SK-N-MC (cell line): ENCODE measurements around the gene GTSE1.
A peak's percentile ranks its signal among the peaks of the same experiment; 100 is the strongest.
"Not testable (repeated sequence)": the region's sequence is repeated elsewhere in the genome, so short reads cannot be mapped to it uniquely, and the experiment has no call there.

ENCODE experiments used
- DNase-seq: peaks from one replicate; pipeline ENCODE4 v3.0.0-alpha.2; 2011; ENCODE audit warnings: low read depth, low spot score
- H3K27ac ChIP-seq: fragments of 200-600 bp; sonication (generic); 2 replicates; pipeline ENCODE4 v1.5.1; 2016; ENCODE audit warnings: mixed run types
- H3K36me3 ChIP-seq: fragments of 200-600 bp; sonication (generic); 2 replicates; pipeline ENCODE4 v1.6.1; 2017; ENCODE audit warnings: antibody characterized with exemption, low read length, mixed read lengths; ENCODE audit not compliant: insufficient read depth
- H3K4me3 ChIP-seq: fragments of 200-600 bp; sonication (generic); 2 replicates; pipeline ENCODE4 v1.5.1; 2016
- H3K9ac ChIP-seq: fragments of 200-600 bp; sonication (generic); 2 replicates; pipeline ENCODE4 v1.8.0; 2017; ENCODE audit warnings: mixed run types, mixed read lengths; ENCODE audit not compliant: insufficient read length
- H3K9me3 ChIP-seq: fragments of 200-600 bp; sonication (generic); 2 replicates; pipeline ENCODE4 v1.6.1; 2017; ENCODE audit warnings: low read depth, mild to moderate bottlenecking, antibody characterized with exemption, low read length, moderate library complexity, mixed read lengths
- EZH2 ChIP-seq: fragments of 200-600 bp; sonication (generic); IDR thresholded peaks from one replicate; pipeline ENCODE4 v1.6.1; 2017; ENCODE audit warnings: antibody characterized with exemption
- FOXP2 ChIP-seq: optimal IDR thresholded peaks from 2 replicates; pipeline ENCODE3; 2011; ENCODE audit warnings: mild to moderate bottlenecking, moderate library complexity; ENCODE audit not compliant: insufficient read depth; ENCODE audit errors: extremely low read length, control extremely low read depth
- POLR2AphosphoS5 ChIP-seq: IDR thresholded peaks from 2 replicates; pipeline ENCODE4 v1.6.1; 2012; ENCODE audit warnings: mild to moderate bottlenecking, low read depth, low read length, borderline replicate concordance

The GTSE1 gene

GRCh38 chr22:46297151-46297812 is 612 bp downstream of the GTSE1 start:
- H3K9ac ChIP-seq = peak overlapping the region; percentile 73
- H3K9me3 ChIP-seq = no peaks in the 10 kb centered on the region
- TF ChIP-seq EZH2 = no peak
- TF ChIP-seq FOXP2 = no peak
- no peak for TF ChIP-seq POLR2AphosphoS5
- H3K36me3 ChIP-seq = peaks cover 33% of the 10 kb centered on the region
- peak overlapping the region; percentile 96 for H3K4me3 ChIP-seq
- no peak for DNase-seq
- H3K27ac ChIP-seq = no peak overlapping the region

- H3K4me3 ChIP-seq = peak overlapping the region; percentile 24; the same call in 1 of the 2 replicates
- H3K9me3 ChIP-seq = no peaks in the 10 kb centered on the region
- peak overlapping the region; percentile 37 for H3K9ac ChIP-seq
- no peak for TF ChIP-seq FOXP2
- no peak for TF ChIP-seq EZH2
- TF ChIP-seq POLR2AphosphoS5 = no peak
- H3K36me3 ChIP-seq = peaks cover 48% of the 10 kb centered on the region
- no peak overlapping the region for H3K27ac ChIP-seq
- DNase-seq = no peak
Measured at GRCh38 chr22:46299101-46299500, 2.4 kb downstream of the GTSE1 start.

- no peak overlapping the region for H3K4me3 ChIP-seq
- no peak overlapping the region for H3K9ac ChIP-seq
- no peaks in the 10 kb centered on the region for H3K9me3 ChIP-seq
- H3K36me3 ChIP-seq = peaks cover 60% of the 10 kb centered on the region
- DNase-seq = no peak
- TF ChIP-seq EZH2 = no peak
- no peak for TF ChIP-seq POLR2AphosphoS5
- no peak for TF ChIP-seq FOXP2
- H3K27ac ChIP-seq = no peak overlapping the region
Measured at GRCh38 chr22:46300491-46300890, 3.8 kb downstream of the GTSE1 start.

- no peaks in the 10 kb centered on the region for H3K9me3 ChIP-seq
- no peak overlapping the region for H3K9ac ChIP-seq
- no peak for DNase-seq
- H3K36me3 ChIP-seq = peaks cover 62% of the 10 kb centered on the region
- TF ChIP-seq FOXP2 (no peak), POLR2AphosphoS5 (no peak), EZH2 (no peak)
- no peak overlapping the region for H3K27ac ChIP-seq
- no peak overlapping the region for H3K4me3 ChIP-seq
Measured at GRCh38 chr22:46303347-46303965, 6.8 kb downstream of the GTSE1 start.

GRCh38 chr22:46308283-46308988 is 11.8 kb downstream of the GTSE1 start:
- Histone ChIP-seq H3K9ac (no peak overlapping the region), H3K4me3 (no peak overlapping the region), H3K9me3 (no peaks in the 10 kb centered on the region), H3K27ac (peak overlapping the region; percentile 25; the same call in 1 of the 2 replicates), H3K36me3 (peaks cover 59% of the 10 kb centered on the region)
- DNase-seq = no peak
- TF ChIP-seq EZH2 = no peak
- TF ChIP-seq FOXP2 = no peak
- no peak for TF ChIP-seq POLR2AphosphoS5

- no peak for DNase-seq
- no peak overlapping the region for H3K27ac ChIP-seq
- peaks cover 57% of the 10 kb centered on the region for H3K36me3 ChIP-seq
- no peak overlapping the region for H3K9ac ChIP-seq
- TF ChIP-seq POLR2AphosphoS5 = no peak
- TF ChIP-seq EZH2 = no peak
- TF ChIP-seq FOXP2 = no peak
- H3K4me3 ChIP-seq = no peak overlapping the region
- no peaks in the 10 kb centered on the region for H3K9me3 ChIP-seq
Measured at GRCh38 chr22:46309526-46310085, 12.9 kb downstream of the GTSE1 start.

GRCh38 chr22:46312056-46312455 is 15.4 kb downstream of the GTSE1 start:
- Histone ChIP-seq H3K4me3 (no peak overlapping the region), H3K9me3 (no peaks in the 10 kb centered on the region), H3K36me3 (peaks cover 70% of the 10 kb centered on the region), H3K27ac (no peak overlapping the region), H3K9ac (no peak overlapping the region)
- no peak for DNase-seq
- TF ChIP-seq FOXP2 = no peak
- no peak for TF ChIP-seq POLR2AphosphoS5
- TF ChIP-seq EZH2 = no peak

- H3K27ac ChIP-seq, H3K9me3 ChIP-seq, H3K9ac ChIP-seq, H3K4me3 ChIP-seq, DNase-seq: not testable (repeated sequence)
- H3K36me3 ChIP-seq = peaks cover 78% of the 10 kb centered on the region
Measured at GRCh38 chr22:46312848-46313247, 16.2 kb downstream of the GTSE1 start.
